Middle frontal gyrus (tissue), 1 donor: Measurements from ENCODE around the gene AUTS2.

Source experiments
- DNase-seq: peaks from one replicate; pipeline ENCODE4 v3.0.0-alpha.2; 2015; ENCODE audit warnings: low spot score; ENCODE audit errors: extremely low spot score

Gene AUTS2

DNA sequence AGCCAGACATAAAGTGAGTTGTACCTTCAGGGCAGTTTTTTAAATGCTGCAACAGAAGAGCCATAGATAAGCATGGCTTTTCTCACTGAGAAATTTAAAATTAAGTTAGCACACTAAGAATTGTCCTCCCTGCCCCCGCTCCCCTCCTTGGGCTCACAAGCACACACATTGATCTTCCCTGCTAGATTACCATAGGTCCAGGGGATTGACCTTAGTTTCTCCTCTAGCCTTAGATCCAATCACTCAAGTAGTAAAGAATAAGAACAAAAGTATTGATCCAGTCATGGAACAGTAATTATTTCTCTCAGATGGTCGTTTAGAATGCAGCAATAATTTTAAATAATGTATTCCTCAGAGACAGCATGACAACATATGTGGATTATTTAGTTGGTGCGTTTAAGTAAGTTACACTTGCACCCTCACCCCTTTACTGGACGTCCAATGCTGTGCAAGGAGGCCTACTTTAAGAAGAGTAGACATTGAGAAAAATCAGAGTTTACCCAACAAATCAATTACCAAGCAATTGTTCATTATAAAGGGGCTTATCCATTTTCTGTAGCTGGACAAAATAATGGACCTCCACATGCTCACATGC lies 850.1 kb downstream of the AUTS2 start:
- no peak for DNase-seq

DNA sequence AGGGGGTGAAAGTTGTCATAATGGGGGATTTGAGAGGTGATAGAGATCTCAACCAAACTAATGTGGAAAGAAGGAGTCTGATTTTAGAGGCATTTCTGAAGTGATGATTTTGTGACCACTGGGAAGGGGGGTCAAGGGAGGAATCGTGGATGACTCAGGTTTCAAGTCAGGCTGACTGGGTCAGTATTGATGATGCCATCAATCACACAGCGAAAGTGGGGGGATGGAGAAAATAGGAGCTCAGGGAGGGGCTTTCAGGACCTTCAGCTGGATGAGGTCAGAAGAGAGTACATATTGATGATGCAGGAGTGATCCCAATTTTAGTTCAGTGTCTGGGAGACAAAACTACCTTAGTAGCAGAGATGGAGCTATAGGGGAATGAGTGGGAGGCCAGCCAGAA lies 852.5 kb downstream of the AUTS2 start:
- DNase-seq = no peak

DNA sequence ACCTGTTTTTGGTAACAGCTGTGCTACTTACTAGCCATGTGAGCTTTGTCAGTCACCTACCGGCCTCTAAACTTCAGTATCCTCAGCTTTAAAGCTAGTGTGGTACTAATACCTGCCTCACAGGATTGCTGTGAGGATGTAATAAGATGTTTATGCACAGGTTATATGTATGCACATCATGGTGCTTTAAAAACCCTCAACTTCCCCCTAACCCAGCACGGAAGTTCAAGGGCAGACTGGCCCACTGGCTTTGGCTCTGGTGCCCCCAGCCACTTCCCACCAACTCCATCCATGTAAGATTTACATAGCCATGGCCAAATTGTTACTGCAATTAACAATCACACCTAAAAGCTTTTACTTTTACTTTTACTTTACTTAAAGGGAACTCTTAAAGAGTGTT lies 857.6 kb downstream of the AUTS2 start:
- no peak for DNase-seq

DNA sequence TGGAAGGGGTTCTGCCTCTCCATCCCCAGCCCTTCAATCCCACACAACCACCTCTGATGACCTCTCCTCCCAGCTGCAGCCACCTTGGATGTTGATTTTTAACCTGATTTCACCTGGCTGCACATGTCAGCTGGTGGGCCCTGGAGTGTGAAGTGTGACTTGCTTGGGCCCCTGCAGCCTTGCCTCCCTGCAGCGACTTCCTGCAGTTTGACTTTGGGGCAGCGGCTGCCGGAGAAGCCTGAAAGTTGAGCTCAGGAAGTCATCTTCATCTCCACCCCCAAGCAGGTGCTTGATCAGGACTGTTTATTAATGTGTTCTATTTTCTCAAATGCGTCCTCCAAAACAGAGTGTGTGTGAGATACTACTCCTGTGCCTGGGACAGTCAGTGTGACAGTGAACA lies 858.4 kb downstream of the AUTS2 start:
- no peak for DNase-seq

DNA sequence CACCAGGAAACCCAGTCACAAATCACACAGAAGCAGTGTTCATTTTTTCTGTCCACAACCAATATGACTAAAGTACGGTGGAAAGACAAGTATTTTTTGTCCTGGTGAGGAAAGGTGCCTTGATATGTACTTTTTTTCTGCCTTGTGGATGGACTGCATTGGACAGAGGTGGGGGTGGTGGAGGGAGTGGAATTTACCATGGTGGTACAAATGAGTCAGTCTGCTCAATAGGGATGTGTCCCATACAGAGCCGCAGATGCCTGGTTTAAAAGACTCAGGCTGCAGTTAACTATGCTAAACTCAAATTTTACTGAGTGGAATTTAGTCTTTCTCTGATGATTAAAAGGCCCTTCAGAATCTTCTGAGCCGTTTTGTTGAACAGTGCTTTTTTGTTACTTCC lies 859.2 kb downstream of the AUTS2 start:
- no peak for DNase-seq

DNA sequence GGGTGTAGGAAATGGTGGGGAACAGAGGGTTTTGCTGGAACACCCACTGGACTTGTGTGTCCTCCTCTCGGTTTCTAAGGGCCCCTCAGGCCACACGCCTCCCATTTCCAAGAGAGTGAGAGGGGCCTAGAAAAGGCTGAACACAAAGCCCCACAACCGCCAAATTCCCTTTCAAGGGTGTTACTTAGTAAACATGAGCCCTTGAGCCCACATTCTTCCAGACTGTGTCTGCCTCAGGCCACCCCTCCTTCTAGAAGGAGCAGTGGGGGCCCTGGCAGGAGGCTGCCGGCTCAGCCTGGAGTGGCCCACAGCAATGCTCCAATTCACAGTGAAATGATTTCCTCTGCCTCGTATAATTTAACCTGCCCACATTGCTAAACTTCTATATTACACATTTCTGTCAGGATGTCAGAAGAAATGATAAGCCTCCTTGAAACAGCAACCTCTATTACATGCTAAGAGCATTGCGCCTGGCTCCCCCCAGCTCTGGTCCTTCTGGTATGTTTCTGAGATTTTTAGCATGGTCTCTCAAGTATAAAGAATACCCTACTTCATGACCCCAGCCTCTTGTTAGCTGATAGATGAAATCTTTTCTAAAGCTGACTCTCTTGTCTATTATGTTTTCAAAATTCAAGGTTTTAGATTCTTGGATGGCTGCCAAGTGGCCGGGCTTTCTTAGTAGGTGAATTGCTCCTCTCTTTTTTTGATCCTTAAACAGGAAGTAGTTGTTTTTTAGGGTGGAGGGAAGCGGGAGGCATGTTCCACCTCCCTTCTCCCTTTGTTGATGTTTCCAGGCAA lies 859.8 kb downstream of the AUTS2 start:
- DNase-seq = no peak

DNA sequence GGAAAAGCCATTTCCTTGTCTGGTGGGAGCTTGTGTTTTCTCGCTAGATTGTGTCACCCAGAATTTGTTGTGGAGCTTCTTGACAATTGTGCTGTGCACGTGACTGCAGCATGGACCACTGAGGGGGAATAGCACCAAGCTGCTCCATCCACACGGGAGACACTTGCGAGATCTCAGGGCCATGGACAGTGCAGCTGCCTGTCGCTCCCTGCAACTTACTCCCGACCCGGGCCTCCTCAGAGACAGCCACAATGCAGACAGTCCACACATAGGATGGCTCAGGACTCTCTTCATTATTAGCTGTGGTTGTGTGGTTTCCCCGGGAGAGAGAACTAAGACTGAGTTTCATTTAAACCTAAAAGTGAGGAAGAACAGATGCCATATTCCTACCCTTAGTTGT lies 860.5 kb downstream of the AUTS2 start:
- DNase-seq = no peak

DNA sequence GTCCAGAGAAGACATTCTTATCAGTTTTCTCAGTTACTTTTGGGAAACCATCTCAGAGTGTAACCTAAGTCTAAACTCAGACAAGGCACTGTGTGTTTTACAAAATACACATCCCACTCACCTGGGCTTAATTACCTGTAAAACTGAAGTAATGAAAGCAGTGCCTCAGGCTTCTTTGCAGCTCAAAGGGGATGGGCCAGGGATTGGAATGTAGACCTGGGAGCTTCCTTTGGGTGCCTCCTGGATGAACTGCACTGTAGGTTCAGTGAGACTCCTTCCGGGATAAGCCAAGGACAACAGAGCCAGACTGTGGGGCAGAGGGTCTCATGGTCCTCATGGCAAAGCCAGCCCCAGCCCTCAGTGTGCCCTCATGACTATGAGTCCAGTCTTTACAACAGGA lies 861.3 kb downstream of the AUTS2 start:
- no peak for DNase-seq

DNA sequence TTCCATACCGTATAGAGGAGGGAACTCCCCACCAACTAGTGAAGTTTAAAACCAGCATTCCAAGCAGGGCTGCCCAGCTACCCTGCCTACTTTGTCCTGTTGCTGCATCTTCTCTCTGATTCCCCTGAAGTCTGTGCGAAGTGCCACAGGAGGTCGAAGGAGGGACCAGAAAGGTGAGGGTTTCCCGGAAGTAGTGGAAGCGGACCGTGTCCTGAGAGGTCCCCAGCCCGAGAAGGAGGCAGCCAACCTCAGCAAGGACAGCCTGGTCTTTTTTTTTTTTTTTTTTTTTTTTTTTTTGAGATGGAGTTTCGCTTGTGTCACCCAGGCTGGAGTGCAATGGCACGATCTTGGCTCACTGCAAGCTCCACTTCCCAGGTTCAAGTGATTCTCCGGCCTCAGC lies 861.8 kb downstream of the AUTS2 start:
- no peak for DNase-seq

DNA sequence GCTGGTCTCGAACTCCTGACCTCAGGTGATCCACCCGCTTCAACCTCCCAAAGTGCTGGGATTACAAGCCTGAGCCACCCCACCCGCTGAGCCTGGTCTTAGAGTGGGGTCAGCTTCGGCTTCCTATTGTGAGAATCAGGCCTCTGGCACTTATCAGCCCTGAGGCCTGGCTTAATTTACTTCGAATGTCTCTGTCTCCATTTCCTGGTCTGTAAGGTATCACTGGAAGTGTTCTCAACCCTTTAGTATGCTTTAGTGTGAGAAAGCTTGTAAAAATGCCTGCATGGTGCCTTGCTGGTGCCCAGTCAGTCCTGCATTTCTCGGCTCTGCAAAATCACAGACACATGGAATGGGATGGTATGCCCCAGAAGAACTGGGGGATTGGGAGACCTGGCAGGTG lies 862.3 kb downstream of the AUTS2 start:
- no peak for DNase-seq

DNA sequence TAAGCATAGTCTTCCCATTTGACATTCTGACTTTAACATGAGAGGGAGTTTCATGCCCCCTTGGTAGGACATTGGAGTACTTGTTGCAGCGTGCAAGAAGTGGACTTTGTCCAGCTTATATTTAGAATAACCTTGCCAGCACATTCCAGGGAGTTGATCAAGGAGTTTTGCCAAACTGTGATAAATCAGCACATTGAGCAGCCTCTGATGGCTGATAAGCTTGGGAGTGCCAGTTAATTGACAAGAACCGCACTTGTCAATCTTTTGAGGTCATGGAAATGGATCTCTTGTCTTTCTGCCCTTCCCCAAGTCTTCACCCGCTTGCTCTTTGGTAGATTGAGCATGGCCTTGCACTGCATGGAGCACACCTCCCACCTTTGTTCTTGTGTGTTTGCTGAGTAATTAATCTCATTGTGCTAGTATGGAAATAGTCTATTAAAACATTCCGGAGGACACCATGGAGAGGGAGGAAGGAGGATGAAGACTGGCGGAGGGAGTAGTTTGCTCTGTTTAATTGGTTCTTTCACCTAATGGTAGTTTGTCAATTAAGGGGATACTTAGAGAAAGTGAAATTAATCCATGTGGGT lies 865.2 kb downstream of the AUTS2 start:
- no peak for DNase-seq

DNA sequence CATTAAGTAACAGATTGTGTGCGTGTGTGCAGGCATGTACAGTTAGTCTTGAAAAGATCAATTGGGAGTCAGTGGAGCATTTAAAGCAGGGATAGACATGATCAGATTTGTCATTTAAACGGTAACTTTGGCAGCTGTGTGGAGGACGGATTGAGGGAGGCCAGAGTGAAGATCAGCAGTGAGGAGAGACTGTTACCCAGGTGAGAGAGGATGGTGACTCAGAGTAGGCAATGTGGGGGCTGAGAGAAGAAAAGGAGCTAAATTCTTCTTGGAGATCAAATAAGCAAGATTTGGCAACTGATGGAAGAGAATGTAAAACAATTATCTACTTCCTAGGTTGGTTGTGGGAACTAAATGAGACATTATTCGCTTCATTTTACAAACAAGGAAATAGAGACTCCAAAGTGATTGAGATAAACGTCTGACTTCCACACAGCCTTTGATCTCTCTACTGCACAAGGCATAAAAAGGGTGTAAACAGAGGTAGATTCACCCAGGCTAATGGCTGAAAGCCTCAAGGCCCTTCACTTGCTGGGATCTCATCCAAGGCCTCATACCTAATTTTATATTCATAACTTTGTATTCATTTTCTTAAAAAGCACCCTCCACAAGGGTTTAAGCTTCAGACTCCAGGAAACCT lies 868.6 kb downstream of the AUTS2 start:
- DNase-seq = no peak

DNA sequence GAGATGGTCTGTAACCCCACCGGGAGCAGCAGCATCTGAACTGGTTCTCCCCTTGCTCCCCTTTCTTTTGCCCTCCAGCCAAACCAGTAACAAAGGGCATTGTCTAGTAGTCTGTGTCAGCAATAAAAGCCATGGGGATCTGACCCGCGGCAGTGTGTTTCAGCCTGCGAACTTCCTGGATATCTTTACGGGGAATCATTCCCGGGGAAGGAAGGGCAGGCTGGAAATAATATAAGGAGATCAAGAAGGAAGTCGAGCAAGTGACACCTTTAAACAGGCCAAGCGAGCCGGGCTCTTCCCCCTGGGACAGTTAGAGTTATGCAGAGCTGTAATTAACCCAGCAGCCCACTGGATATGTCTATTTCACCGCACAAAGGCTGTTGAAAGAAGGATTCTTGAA lies 872.5 kb downstream of the AUTS2 start:
- no peak for DNase-seq

DNA sequence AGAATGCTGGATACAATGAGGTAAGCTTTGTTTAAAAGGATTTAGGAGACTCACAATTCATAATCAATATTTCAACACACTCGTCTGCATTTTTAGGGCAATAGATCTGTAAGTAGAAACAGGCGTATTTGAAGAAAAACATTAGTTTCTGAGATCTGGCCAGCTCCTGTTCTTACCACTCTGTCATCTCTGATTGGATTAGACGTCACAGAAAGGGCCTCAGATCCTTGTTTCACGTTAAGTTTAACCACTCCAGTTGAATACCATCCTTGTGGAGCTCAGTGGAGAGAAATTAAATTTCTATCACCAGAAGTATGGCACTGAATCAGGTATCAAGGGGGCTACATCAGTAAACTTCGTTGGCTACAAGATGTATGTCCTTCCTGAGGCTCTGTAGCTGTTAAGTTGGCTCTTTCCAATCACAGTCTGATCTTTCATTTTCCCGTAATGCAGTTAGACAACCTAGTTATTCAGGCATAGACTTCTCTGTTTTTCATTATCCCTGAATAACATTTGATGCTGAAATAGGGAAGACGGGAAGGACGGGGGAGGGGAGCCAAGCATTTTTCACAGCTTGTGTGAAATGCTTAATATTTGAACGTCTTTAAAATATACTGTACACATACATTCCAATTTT lies 874.4 kb downstream of the AUTS2 start:
- no peak for DNase-seq

DNA sequence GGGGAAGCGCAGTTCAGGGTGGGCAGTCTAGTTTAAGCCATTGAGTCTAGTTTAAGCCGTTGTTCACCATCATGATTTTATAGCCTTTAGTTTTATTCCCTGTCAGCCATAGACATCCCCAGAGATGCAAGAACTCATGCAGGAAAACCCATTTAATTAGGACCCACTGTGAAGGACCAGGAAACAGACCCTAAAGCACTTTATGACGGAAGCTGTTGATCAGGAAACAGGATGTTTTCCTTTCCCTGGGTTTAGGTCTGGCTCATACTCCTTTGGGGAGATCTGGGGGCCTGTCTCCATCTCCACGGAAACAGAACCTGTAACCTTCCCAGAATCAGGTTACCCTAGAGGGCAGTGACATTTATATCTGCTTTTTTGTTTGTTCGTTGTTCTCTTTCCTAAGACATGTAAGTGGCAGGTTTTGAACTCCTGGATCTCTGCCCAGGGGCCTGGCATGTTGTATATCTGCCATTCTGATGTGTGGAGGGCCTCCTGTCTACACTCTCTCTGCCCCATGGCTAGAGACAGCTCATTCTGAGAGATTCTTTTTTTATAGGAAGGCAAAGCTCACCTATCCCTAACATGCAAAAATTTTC lies 876.5 kb downstream of the AUTS2 start:
- no peak for DNase-seq

DNA sequence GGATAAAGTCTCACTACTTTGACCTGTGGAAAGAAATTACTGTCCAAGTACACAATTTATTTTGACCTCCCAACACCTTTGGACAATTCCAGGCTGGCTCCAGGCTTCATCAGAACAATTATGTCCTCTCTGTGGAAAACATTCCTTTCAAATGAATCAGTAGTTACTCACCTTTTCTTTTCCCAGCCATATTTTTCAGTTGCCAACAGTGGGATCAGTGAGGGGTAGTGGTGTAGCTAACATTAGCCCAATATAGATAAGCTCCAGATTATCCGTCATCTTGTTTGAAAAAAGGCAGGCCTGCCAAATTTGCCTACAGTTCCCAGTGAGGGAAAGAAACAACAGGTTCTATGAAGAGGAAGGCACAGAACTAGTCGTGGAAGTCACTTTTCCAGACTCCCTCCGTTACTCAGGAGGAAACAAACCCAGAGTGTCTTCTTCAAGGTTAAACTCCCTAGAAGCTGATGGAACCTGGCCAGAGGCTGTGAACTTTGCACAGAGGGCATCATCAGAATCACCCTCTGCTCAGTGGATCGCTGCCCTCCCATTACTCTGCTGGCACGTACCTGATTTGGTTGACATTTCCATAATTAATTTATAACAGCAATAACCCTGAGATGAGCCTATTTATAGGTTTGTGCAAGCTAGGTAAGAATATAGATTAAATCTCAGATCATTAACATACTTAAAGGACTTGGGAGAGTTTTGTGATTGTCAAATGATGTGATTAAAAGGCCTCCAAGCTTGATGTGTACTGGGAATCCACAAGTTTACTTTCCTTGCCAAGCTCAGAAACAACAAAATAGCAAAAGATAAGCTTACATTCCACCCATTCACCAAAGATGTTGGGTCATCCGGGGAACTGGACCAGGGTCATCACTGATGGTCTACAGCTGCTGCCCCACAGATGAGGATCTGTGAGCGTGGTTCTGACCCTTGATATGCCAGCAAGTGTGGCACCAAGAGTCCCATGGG lies 879.0 kb downstream of the AUTS2 start:
- DNase-seq = no peak

DNA sequence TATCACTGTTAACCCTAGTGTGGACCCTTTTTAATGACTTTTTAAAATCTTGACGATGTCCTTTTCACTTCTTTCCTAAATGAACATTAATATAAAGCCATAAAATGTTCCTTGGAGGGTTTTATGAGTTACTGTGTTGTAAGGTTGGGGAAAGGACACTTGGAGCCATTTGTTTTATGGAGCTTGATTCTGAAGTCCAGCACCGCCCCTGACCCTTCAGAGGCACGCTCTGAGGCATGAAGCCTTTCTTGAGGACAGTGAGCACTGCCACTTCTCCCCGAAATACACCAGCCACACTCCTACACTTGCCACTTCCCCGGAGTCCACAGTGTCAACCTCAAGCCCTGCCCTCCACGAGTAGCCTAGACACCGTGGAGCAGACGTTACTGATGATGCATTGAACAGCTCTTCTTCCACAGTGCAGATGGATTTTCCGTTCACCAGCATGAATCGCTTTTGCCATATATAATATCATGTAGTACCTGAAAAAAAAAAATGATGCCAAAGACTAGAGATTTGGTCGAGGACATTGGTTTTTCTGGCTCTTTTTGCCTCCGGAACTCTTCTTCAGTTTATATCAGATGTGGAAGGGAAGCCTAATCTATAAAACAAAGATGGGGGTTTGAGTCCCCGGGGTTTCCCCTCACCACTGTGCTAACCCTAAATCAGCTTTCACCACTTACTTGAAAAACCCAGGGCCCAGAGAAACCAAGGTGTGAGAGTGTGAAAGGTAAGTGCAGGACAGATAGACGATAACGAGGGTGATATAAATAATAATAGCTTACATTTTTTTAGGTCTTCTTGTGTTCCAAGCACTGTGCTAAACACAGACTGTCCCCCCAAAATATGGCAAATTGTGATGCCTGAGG lies 881.1 kb downstream of the AUTS2 start:
- DNase-seq = no peak

DNA sequence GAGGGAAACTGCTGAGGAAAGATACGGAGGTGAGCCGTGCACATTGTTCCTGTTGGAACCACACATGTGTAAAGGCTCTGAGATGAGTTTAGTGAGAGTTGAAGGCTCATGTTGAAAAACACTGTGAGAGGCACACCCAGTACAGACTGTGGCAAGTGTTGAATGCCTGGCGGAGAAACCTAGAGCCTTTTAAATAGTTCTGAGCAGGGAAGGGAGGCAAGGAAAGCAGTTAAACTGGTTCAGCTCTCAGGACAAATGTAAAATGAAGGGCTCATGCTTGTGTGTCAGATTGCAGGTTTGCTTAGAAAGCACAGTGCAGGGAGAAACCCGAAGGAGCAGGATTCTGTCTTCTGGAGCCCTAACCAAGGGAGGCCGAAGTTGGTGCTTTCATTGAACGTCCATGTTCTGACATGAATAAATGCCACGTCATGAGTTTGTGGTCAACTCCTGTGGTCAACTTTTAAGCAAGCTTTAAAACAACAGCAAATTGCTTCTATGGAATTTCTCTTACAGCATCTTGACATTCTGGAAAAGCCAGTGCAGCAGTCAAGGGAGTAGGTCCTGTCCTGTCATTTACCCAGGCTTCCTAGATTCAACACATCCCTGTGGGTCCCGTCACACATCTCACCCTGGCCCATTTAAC lies 882.8 kb downstream of the AUTS2 start:
- no peak for DNase-seq

DNA sequence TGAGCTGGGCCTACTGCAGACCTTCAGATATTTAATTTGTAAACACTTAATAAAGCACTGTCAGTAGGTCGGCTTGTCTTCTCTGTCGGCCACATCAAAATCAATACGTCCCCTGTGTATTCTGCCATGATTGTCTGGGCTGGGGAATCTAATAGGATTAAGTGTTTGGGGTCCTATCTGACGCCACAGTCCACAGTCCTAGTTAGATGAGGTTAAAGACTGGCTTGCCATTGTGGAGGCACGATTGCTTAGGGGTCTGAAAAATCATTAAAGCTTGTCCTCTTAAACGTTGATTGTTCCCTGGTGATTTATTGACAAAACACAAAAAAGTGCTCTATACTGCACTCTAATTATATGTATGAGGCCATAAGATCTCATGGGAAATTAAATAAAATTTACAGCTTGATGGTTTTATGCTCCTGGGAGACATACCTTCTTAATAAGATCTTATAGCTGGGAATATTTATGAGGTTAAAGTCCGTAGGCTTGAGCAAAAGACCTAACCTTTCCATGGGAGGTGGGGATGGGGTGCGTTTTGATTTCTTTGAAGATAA lies 883.4 kb downstream of the AUTS2 start:
- no peak for DNase-seq
